Measurements from ENCODE around the gene ZFHX3. TPM values are rescaled to one million over a fixed set of nuclear protein-coding genes. Genes with fewer than 3 reads are reported as not detected.

The ZFHX3 gene
- total and polyA plus RNA-seq, 2 of the 8 experiments (the other 6 are each of a cell fraction or from before 2014, with no cell fraction given) = 0.08 to 0.99 TPM

DNA sequence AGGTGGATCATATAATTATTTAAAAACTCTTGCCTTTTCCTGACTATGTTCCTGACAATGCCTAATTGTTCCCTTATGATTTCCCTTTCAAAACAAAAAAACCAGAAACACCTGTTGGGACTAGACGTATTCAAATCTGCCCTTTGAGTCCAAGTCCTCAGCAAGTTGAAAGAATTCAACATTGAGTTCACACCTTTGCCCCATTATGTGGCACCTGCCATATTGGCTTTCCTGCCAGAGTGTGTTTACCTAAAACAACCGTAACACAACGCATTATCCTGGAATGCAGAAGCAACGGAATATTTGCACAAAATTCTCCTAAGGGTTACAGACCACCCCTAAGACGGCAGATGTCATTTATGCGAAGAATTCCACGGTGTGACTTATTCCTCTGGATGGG is 105.9 kb downstream of the ZFHX3 start:
- Histone ChIP-seq H4K5ac (ENCODE audit: insufficient read length, low read depth, low read length) (no peak overlapping the region), H3K23ac (ENCODE audit: insufficient read length) (no peak overlapping the region), H3K79me2 (ENCODE audit: control insufficient read depth in 1 of 2, insufficient read depth in 2 of 2, low read length in 2 of 2) (no peaks in the 10 kb centered on the region), H3K9ac (replicated peaks in 1 of 4; ENCODE audit: extremely low read depth in 1 of 4, low read depth in 3 of 4, low read length in 3 of 4) (no peak overlapping the region), H4K91ac (replicated peaks; ENCODE audit: insufficient read length, low read length) (no peak overlapping the region), H2BK5ac (ENCODE audit: low read depth, low read length) (no peak overlapping the region), H3K36me3 (ENCODE audit: control insufficient read depth in 2 of 4, insufficient read depth in 4 of 4, low read length in 3 of 4) (no peaks in the 10 kb centered on the region; a peak in 1 of 8 replicates), H2AK5ac (ENCODE audit: low read depth, low read length) (no peak overlapping the region), H3K4me2 (ENCODE audit: insufficient read depth in 1 of 2, low read depth in 2 of 2, low read length in 2 of 2) (no peak overlapping the region), H3K23me2 (ENCODE audit: low read depth, low read length) (no peaks in the 10 kb centered on the region), H2BK120ac (replicated peaks; ENCODE audit: low read depth, low read length) (no peak overlapping the region), H2BK15ac (ENCODE audit: low read length) (no peak overlapping the region), H3K4me3 (ENCODE audit: extremely low read depth in 1 of 4, insufficient read depth in 2 of 4, low read depth in 3 of 4, low read length in 4 of 4) (no peak overlapping the region), H2AFZ (ENCODE audit: low read length) (no peak overlapping the region), H3K18ac (ENCODE audit: extremely low read depth, low read length) (no peak overlapping the region), H3K14ac (ENCODE audit: insufficient read length) (no peak overlapping the region), H4K8ac (ENCODE audit: extremely low read depth, insufficient read depth, low read length) (no peak overlapping the region), H3K79me1 (ENCODE audit: low read depth, low read length) (no peaks in the 10 kb centered on the region; the same call in 1 of the 2 replicates), H4K20me1 (replicated peaks in 1 of 2; ENCODE audit: control insufficient read depth in 1 of 2, insufficient read depth in 2 of 2, low read length in 2 of 2) (no peaks in the 10 kb centered on the region), H2BK12ac (ENCODE audit: low read depth, low read length) (no peak overlapping the region), H3K56ac (replicated peaks; ENCODE audit: insufficient read length, low read depth, low read length) (no peak overlapping the region), H3K9me3 (ENCODE audit: insufficient read depth in 2 of 2, low read depth in 1 of 2, low read length in 1 of 2) (no peaks in the 10 kb centered on the region), H3K4ac (replicated peaks; ENCODE audit: insufficient read length, low read depth, low read length) (no peak overlapping the region), H3K4me1 (replicated peaks in 1 of 4; ENCODE audit: control insufficient read depth in 3 of 4, insufficient read depth in 4 of 4, low read length in 3 of 4) (peaks cover 3 to 12% (median 8%) of the 10 kb centered on the region in 4 experiments; a peak in 6 of 7 replicates), H3K27ac (ENCODE audit: low read depth, low read length) (no peak overlapping the region), H2BK20ac (ENCODE audit: low read length) (no peak overlapping the region), H3K27me3 (replicated peaks in 1 of 4; ENCODE audit: control insufficient read depth in 3 of 4, extremely low read depth in 1 of 4, insufficient read depth in 3 of 4, low read length in 3 of 4) (no peaks in the 10 kb centered on the region)
- FAIRE-seq (no peak), DNase-seq (ENCODE audit: low read depth in 1 of 2, low spot score in 2 of 2) (no peak)
- TF ChIP-seq KDM4A (IDR thresholded peaks at IDR 0.05; ENCODE audit: low read depth, low read length, severe bottlenecking) = no peak
- 84% methylated on average over 7 of the region's 7 CpGs; no CpG with 5 or more reads in 1 of the 2 experiments for WGBS, 2 experiments (ENCODE audit: extremely low coverage in 1 of 2, insufficient coverage in 1 of 2, insufficient read length in 1 of 2, insufficient replicate concordance in 2 of 2, low coverage in 1 of 2, low lambda C conversion rate in 2 of 2, missing lambda C conversion rate in 1 of 2)
- POLR2A ChIA-PET (ENCODE audit: partially characterized antibody) = no interaction called here
- CTCF ChIA-PET (ENCODE audit: partially characterized antibody) = no interaction called here
